Measurements from ENCODE around the gene FBXL3. TPM values are rescaled to one million over a fixed set of nuclear protein-coding genes. Genes with fewer than 3 reads are reported as not detected.

Gene FBXL3
- total and polyA plus RNA-seq, 2 of the 4 experiments (the other 2 are of a cell fraction) = 15.3 to 43.6 TPM

GRCh38 chr13:76967031-76967430 lies 59.9 kb downstream of the FBXL3 start:
- Histone ChIP-seq H3K79me1 (ENCODE audit: low read depth in 1 of 2, low read length in 2 of 2) (no peaks in the 10 kb centered on the region), H3K4me1 (ENCODE audit: control insufficient read depth, insufficient read depth, low read length) (peaks cover 1% of the 10 kb centered on the region; the same call in 1 of the 2 replicates), H3K18ac (ENCODE audit: low read depth, low read length) (no peak overlapping the region), H4K91ac (ENCODE audit: insufficient read depth, low read depth, low read length) (no peak overlapping the region), H2BK20ac (ENCODE audit: low read depth, low read length) (no peak overlapping the region), H2BK15ac (ENCODE audit: low read depth, low read length) (no peak overlapping the region), H4K5ac (ENCODE audit: low read depth, low read length) (no peak overlapping the region), H3K9me3 (ENCODE audit: control insufficient read depth, insufficient read depth, low read length) (no peaks in the 10 kb centered on the region), H2BK120ac (ENCODE audit: low read depth, low read length) (no peak overlapping the region), H2AFZ (replicated peaks; ENCODE audit: low read length, poor library complexity) (no peak overlapping the region), H3K4me2 (ENCODE audit: low read depth, low read length) (no peak overlapping the region), H3K27me3 (ENCODE audit: control insufficient read depth, insufficient read depth, low read length) (peaks cover 4% of the 10 kb centered on the region), H3K4ac (ENCODE audit: low read depth, low read length) (no peak overlapping the region), H2AK9ac (replicated peaks; ENCODE audit: low read depth, low read length, poor library complexity) (no peak overlapping the region), H2AK5ac (ENCODE audit: low read depth, low read length) (no peak overlapping the region), H3K56ac (ENCODE audit: extremely low read depth, insufficient read depth, low read length) (no peak overlapping the region), H4K20me1 (ENCODE audit: insufficient read depth, low read length) (no peaks in the 10 kb centered on the region), H2BK5ac (ENCODE audit: low read depth, low read length, poor library complexity, severe bottlenecking) (no peak overlapping the region), H3K9me1 (ENCODE audit: insufficient read depth, low read length) (no peaks in the 10 kb centered on the region), H3K36me3 (ENCODE audit: control insufficient read depth, insufficient read depth, low read length) (no peaks in the 10 kb centered on the region), H3K23ac (ENCODE audit: low read depth, low read length) (no peak overlapping the region), H4K8ac (ENCODE audit: low read depth in 2 of 2, low read length in 2 of 2) (no peak overlapping the region), H3K14ac (replicated peaks; ENCODE audit: low read depth, low read length) (no peak overlapping the region), H3K27ac (ENCODE audit: insufficient read depth, low read length) (no peak overlapping the region), H3K4me3 (ENCODE audit: insufficient read depth, low read depth, low read length) (no peak overlapping the region), H3K9ac (ENCODE audit: low read depth, low read length) (no peak overlapping the region)
- DNase-seq = no peak
- in situ Hi-C loops (cut with MboI; ENCODE audit: low sequenced_read_pairs) (no loop called here), intact Hi-C loops (cut with micrococcal nuclease) (no loop called here), dilution Hi-C loops (cut with HindIII; ENCODE audit: low sequenced_read_pairs, unreplicated experiment) (no loop called here)
- no TSS peak for BruUV-seq (replicated peaks)
- CTCF ChIA-PET = no interaction called here
- POLR2A ChIA-PET (ENCODE audit: unreplicated experiment) = no interaction called here
- no peak for ATAC-seq (ENCODE audit: low read depth)
- no CpG with 5 or more reads among the region's 6 CpGs for WGBS, 2 experiments (ENCODE audit: extremely low coverage in 2 of 2, insufficient read length in 1 of 2)
- no peak for TF ChIP-seq MXI1 (IDR thresholded peaks at IDR 0.05; ENCODE audit: borderline replicate concordance, low read depth, low read length)
- TF ChIP-seq RAD21 (IDR thresholded peaks at IDR 0.05; ENCODE audit: low read length) = no peak
- no peak for TF ChIP-seq CTCF (conservative IDR thresholded peaks at IDR 0.05; ENCODE audit: low read depth, low read length)
- TF ChIP-seq RFX5 (IDR thresholded peaks at IDR 0.05; ENCODE audit: low read depth, low read length) = no peak
- no peak for TF ChIP-seq USF2 (IDR thresholded peaks at IDR 0.05; ENCODE audit: low read depth, low read length)
- no peak for TF ChIP-seq POLR2A (IDR thresholded peaks at IDR 0.05; ENCODE audit: low read depth, low read length)
- TF ChIP-seq MAFK (IDR thresholded peaks at IDR 0.05; ENCODE audit: low read depth, low read length) = no peak
- no peak for TF ChIP-seq BHLHE40 (IDR thresholded peaks at IDR 0.05; ENCODE audit: low read depth, low read length)
- TF ChIP-seq CEBPB (IDR thresholded peaks at IDR 0.05; ENCODE audit: low read depth, low read length) = no peak
- TF ChIP-seq SMC3 (IDR thresholded peaks at IDR 0.05; ENCODE audit: low read depth, low read length) = no peak
- no peak for TF ChIP-seq MAZ (IDR thresholded peaks at IDR 0.05; ENCODE audit: borderline replicate concordance, low read depth, low read length)
- TF ChIP-seq NFE2L2 (IDR thresholded peaks at IDR 0.05; ENCODE audit: low read depth, low read length) = no peak
